HEK293T (cell line): ENCODE data around the gene TYK2.

Experiments used
- ARNT ChIP-seq: fragments of 450-650 bp; IDR thresholded peaks from 2 replicates; pipeline ENCODE4 v1.6.1; 2017; ENCODE audit warnings: mild to moderate bottlenecking
- CTBP1 ChIP-seq: fragments of 450-650 bp; IDR thresholded peaks from 2 replicates; pipeline ENCODE4 v1.6.1; 2016; ENCODE audit warnings: borderline replicate concordance
- ELF4 ChIP-seq: fragments of 450-650 bp; IDR thresholded peaks from 2 replicates; pipeline ENCODE4 v1.6.1; 2017; ENCODE audit warnings: antibody characterized with exemption
- FOXA1 ChIP-seq: fragments of 450-650 bp; IDR thresholded peaks from 2 replicates; pipeline ENCODE4 v1.6.1; 2016; ENCODE audit warnings: mild to moderate bottlenecking
- FOXK2 ChIP-seq: fragments of 450-650 bp; IDR thresholded peaks from 2 replicates; pipeline ENCODE4 v1.6.1; 2016; ENCODE audit warnings: mild to moderate bottlenecking
- FOXM1 ChIP-seq: fragments of 450-650 bp; IDR thresholded peaks from 2 replicates; pipeline ENCODE4 v1.6.1; 2017; ENCODE audit warnings: mild to moderate bottlenecking, borderline replicate concordance
- L3MBTL2 ChIP-seq: fragments of 450-650 bp; conservative IDR thresholded peaks from 2 replicates; pipeline ENCODE4 v1.6.1; 2016; ENCODE audit warnings: mild to moderate bottlenecking
- NFRKB ChIP-seq: fragments of 450-650 bp; IDR thresholded peaks from 2 replicates; pipeline ENCODE4 v1.6.1; 2016; ENCODE audit warnings: mild to moderate bottlenecking, moderate library complexity
- PKNOX1 ChIP-seq: fragments of 450-650 bp; IDR thresholded peaks from 2 replicates; pipeline ENCODE4 v1.6.1; 2016
- SP1 ChIP-seq: fragments of 450-650 bp; IDR thresholded peaks from 2 replicates; pipeline ENCODE4 v1.6.1; 2017
- TARDBP ChIP-seq: fragments of 450-650 bp; IDR thresholded peaks from 2 replicates; pipeline ENCODE4 v1.6.1; 2016

GRCh38 chr19:10320602-10321416 is 59.6 kb downstream of the TYK2 start:
- TF ChIP-seq FOXA1 (no peak), SP1 (no peak), FOXM1 (no peak), NFRKB (no peak), PKNOX1 (no peak), ARNT (no peak), FOXK2 (no peak), TARDBP (no peak), CTBP1 (no peak), L3MBTL2 (no peak), ELF4 (no peak)
